MM.1S (cell line): ENCODE measurements around the gene RAMACL.

Experiments used
- EZH2 ChIP-seq: fragments of 300-600 bp; sonication (generic); optimal IDR thresholded peaks from 2 replicates; pipeline ENCODE3; 2017; ENCODE audit warnings: low read depth, mild to moderate bottlenecking, antibody characterized with exemption, low read length, mixed read lengths
- TF ChIP-seq, protein P1 (sequence below): fragments of 300-600 bp; sonication (generic); IDR thresholded peaks from 2 replicates; pipeline ENCODE4 v1.5.1; 2016; ENCODE audit warnings: antibody characterized with exemption, low read length, mixed read lengths

DNA sequence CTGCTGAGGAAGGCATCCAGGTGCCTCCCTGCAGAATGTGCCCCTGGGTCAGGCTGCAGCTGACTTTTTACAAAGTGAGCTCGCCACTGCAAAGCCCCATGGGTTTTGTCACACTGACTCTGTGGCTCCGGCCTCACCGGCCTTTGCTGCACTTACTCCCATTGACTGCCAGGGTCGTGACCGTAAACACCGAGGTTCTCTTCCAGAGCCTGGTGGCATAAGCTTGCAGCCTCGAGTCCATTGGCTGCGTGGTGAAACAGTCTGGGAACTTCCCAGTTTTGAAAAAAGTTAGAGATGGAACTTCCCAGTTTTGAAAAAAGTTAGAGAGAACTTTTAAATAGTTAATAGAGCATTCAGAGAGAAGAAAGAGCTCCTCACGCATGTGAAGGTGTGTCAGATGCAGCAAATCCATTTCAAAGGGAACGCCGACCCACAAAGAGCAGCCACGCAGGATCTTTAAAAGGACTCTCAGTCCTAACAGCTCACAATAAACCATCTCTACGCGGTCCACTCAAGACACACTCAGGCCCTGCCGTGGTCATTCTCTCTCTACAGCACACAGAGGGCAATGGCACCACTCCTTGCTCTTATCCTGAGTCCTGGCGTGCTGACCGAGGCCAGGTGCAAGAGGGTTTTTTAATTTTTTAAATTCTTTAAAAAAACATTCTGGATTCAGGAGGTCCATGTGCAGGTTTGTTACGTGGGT is 12.8 kb downstream of the RAMACL start:
- TF ChIP-seq, protein P1, sequence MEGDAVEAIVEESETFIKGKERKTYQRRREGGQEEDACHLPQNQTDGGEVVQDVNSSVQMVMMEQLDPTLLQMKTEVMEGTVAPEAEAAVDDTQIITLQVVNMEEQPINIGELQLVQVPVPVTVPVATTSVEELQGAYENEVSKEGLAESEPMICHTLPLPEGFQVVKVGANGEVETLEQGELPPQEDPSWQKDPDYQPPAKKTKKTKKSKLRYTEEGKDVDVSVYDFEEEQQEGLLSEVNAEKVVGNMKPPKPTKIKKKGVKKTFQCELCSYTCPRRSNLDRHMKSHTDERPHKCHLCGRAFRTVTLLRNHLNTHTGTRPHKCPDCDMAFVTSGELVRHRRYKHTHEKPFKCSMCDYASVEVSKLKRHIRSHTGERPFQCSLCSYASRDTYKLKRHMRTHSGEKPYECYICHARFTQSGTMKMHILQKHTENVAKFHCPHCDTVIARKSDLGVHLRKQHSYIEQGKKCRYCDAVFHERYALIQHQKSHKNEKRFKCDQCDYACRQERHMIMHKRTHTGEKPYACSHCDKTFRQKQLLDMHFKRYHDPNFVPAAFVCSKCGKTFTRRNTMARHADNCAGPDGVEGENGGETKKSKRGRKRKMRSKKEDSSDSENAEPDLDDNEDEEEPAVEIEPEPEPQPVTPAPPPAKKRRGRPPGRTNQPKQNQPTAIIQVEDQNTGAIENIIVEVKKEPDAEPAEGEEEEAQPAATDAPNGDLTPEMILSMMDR: no peak
- no peak for TF ChIP-seq EZH2
